Astrocyte (in vitro differentiated cells and primary cell): ENCODE measurements around the gene SLC35G3. TPM values are rescaled to one million over a fixed set of nuclear protein-coding genes. Genes with fewer than 3 reads are reported as not detected.
"Not testable (repeated sequence)": the region's sequence is repeated elsewhere in the genome, so short reads cannot be mapped to it uniquely, and the experiment has no call there.

ENCODE experiments used
- DNase-seq: peaks from one replicate; pipeline ENCODE4 v3.0.0-alpha.2; 2010; ENCODE audit warnings: low read depth
- FAIRE-seq: peaks from 2 replicates; lab custom pipeline; 2011; peaks lifted over from hg19 to GRCh38; lab: Jason Lieb, UNC
- H2AFZ ChIP-seq: 2 replicates; pipeline ENCODE4 v1.6.0; 2012; ENCODE audit warnings: low read depth, low read length, inconsistent platforms
- H3K27ac ChIP-seq: 2 replicates; pipeline ENCODE4 v1.5.1; 2011; ENCODE audit warnings: low read depth, low read length, inconsistent platforms
- H3K27me3 ChIP-seq: 2 replicates; pipeline ENCODE4 v1.6.0; 2011; ENCODE audit warnings: low read length, inconsistent platforms; ENCODE audit not compliant: insufficient read depth
- H3K36me3 ChIP-seq: 2 replicates; pipeline ENCODE4 v1.5.1; 2011; ENCODE audit warnings: low read length, inconsistent platforms; ENCODE audit not compliant: insufficient read depth
- H3K4me1 ChIP-seq: 2 replicates; pipeline ENCODE4 v1.5.1; 2011; ENCODE audit warnings: low read length, inconsistent platforms; ENCODE audit not compliant: insufficient read depth
- H3K4me2 ChIP-seq: 2 replicates; pipeline ENCODE4 v1.6.0; 2012; ENCODE audit warnings: low read length, inconsistent platforms
- H3K4me3 ChIP-seq: 2 replicates; pipeline ENCODE4 v1.5.1; 2011; ENCODE audit warnings: low read depth, mild to moderate bottlenecking, low read length, inconsistent platforms; ENCODE audit not compliant: insufficient read depth
- H3K79me2 ChIP-seq: 2 replicates; pipeline ENCODE4 v1.6.0; 2012; ENCODE audit warnings: mild to moderate bottlenecking, low read length, inconsistent platforms; ENCODE audit not compliant: insufficient read depth
- H3K9ac ChIP-seq: 2 replicates; pipeline ENCODE4 v1.6.0; 2012; ENCODE audit warnings: mild to moderate bottlenecking, low read length, inconsistent platforms
- H3K9me3 ChIP-seq: 2 replicates; pipeline ENCODE4 v1.5.1; 2012; ENCODE audit warnings: low read depth, mild to moderate bottlenecking, low read length, inconsistent platforms; ENCODE audit not compliant: insufficient read depth
- H4K20me1 ChIP-seq: 2 replicates; pipeline ENCODE4 v1.6.0; 2012; ENCODE audit warnings: low read length, inconsistent platforms; ENCODE audit not compliant: insufficient read depth
- H3K27ac Mint-ChIP-seq: one replicate; pipeline ENCODE4 v1.8.0; 2021; ENCODE audit warnings: mild to moderate bottlenecking, mixed read lengths; ENCODE audit not compliant: unreplicated experiment
- H3K27me3 Mint-ChIP-seq: one replicate; pipeline ENCODE4 v1.8.0; 2021; ENCODE audit warnings: low read depth, mixed read lengths; ENCODE audit not compliant: unreplicated experiment
- H3K36me3 Mint-ChIP-seq: one replicate; pipeline ENCODE4 v1.8.0; 2021; ENCODE audit warnings: low read depth, mixed read lengths; ENCODE audit not compliant: unreplicated experiment
- H3K4me1 Mint-ChIP-seq: one replicate; pipeline ENCODE4 v1.8.0; 2021; ENCODE audit warnings: low read depth, mixed read lengths; ENCODE audit not compliant: unreplicated experiment
- H3K4me3 Mint-ChIP-seq: one replicate; pipeline ENCODE4 v1.8.0; 2021; ENCODE audit warnings: mild to moderate bottlenecking, moderate library complexity, mixed read lengths; ENCODE audit not compliant: unreplicated experiment
- H3K9me3 Mint-ChIP-seq: one replicate; pipeline ENCODE4 v1.8.0; 2021; ENCODE audit warnings: mild to moderate bottlenecking, mixed read lengths; ENCODE audit not compliant: unreplicated experiment
- EZH2 ChIP-seq: IDR thresholded peaks from 2 replicates; pipeline ENCODE4 v1.6.1; 2012; ENCODE audit warnings: mild to moderate bottlenecking, low read length, inconsistent platforms; ENCODE audit not compliant: insufficient read depth
- total RNA-seq: library from RNA; stranded (reverse); gene quantifications from 2 replicates; pipeline ENCODE4 v1.2.1, GENCODE V29; 2021
- TF ChIP-seq, protein P1 (sequence below): IDR thresholded peaks from 2 replicates; pipeline ENCODE4 v1.5.1; 2011; ENCODE audit warnings: low read depth, mild to moderate bottlenecking, inconsistent platforms, low read length, moderate library complexity; ENCODE audit not compliant: insufficient read depth

Gene SLC35G3
- total RNA-seq, 1 donor from 2014 or later, result not detected

DNA sequence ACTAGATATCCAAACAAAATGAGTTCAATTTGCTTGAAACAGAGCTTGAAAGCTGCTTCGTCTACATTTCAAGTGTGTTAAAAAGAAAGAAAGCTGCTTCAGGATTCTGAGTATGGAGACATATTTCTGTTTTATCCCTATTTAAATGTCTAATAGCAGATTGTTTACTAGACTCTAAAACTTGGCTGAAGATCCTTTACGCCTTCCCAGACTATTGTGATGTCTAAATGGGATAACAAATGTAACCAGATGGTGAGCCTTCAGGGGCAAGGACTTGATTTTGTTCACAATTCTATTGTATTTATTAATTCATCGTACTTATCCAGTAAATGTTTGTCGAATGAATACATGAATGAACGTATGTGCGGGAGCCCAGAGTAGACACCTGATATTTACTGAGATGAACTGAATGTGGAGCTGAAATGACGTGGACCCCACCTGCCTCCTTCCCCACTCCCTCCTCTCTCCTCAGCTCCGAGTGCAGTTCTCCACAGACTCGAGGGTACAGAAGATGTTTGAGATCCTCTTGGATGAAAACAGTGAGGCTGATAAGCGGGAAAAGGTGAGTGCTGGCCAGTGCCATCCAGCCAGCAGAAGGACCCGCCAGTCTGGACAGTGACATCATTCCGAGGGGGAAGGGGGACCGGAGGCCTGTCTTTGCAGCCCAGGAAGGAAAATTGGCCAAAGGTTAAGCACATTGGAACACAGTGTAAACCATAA lies 41.6 kb downstream of the SLC35G3 start:
- H3K4me1 Mint-ChIP-seq, result no peaks in the 10 kb centered on the region

DNA sequence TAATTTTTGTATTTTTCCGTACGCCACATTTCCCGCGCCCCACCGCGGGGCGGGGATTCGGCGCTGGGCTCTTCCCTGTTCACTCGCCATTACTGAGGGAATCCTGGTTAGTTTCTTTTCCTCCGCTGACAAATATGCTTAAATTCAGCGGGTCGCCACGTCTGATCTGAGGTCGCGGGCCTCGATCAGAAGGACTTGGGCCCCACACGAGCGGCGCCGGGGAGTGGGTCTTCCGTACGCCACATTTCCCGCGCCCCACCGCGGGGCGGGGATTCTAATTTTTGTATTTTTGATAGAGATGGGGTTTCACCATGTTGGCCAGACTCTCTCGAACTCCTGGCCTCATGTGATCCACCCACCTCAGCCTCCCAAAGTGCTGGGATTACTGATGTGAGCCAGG lies 43.1 kb downstream of the SLC35G3 start:
- H3K36me3 ChIP-seq, H3K4me1 ChIP-seq, H3K79me2 ChIP-seq, H3K4me3 Mint-ChIP-seq, H3K9me3 ChIP-seq, DNase-seq, H3K27ac Mint-ChIP-seq, H3K4me2 ChIP-seq, H3K9ac ChIP-seq, H3K4me1 Mint-ChIP-seq, H3K27ac ChIP-seq, H3K27me3 ChIP-seq, FAIRE-seq, H2AFZ ChIP-seq, H3K36me3 Mint-ChIP-seq, H4K20me1 ChIP-seq, H3K4me3 ChIP-seq, H3K9me3 Mint-ChIP-seq: not testable (repeated sequence)
- peaks cover 19% of the 10 kb centered on the region for H3K27me3 Mint-ChIP-seq

More for the DNA sequence above, 41.6 kb downstream of the SLC35G3 start:
- no peaks in the 10 kb centered on the region for H3K36me3 ChIP-seq
- Mint-ChIP-seq H3K9me3 (no peaks in the 10 kb centered on the region), H3K27ac (no peak overlapping the region), H3K4me3 (no peak overlapping the region), H3K36me3 (no peaks in the 10 kb centered on the region), H3K27me3 (peaks cover 6% of the 10 kb centered on the region)
- H3K27ac ChIP-seq, result no peak overlapping the region
- H3K9ac ChIP-seq, result no peak overlapping the region
- no peak overlapping the region for H2AFZ ChIP-seq
- no peaks in the 10 kb centered on the region for H3K9me3 ChIP-seq
- H3K79me2 ChIP-seq, result no peaks in the 10 kb centered on the region
- no peak overlapping the region for H3K4me2 ChIP-seq
- no peak for FAIRE-seq
- H3K4me1 ChIP-seq, result no peaks in the 10 kb centered on the region
- no peaks in the 10 kb centered on the region for H4K20me1 ChIP-seq
- no peak overlapping the region for H3K4me3 ChIP-seq
- no peak for DNase-seq
- TF ChIP-seq, protein P1, sequence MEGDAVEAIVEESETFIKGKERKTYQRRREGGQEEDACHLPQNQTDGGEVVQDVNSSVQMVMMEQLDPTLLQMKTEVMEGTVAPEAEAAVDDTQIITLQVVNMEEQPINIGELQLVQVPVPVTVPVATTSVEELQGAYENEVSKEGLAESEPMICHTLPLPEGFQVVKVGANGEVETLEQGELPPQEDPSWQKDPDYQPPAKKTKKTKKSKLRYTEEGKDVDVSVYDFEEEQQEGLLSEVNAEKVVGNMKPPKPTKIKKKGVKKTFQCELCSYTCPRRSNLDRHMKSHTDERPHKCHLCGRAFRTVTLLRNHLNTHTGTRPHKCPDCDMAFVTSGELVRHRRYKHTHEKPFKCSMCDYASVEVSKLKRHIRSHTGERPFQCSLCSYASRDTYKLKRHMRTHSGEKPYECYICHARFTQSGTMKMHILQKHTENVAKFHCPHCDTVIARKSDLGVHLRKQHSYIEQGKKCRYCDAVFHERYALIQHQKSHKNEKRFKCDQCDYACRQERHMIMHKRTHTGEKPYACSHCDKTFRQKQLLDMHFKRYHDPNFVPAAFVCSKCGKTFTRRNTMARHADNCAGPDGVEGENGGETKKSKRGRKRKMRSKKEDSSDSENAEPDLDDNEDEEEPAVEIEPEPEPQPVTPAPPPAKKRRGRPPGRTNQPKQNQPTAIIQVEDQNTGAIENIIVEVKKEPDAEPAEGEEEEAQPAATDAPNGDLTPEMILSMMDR, result no peak
- no peak for TF ChIP-seq EZH2
- no peaks in the 10 kb centered on the region for H3K27me3 ChIP-seq

DNA sequence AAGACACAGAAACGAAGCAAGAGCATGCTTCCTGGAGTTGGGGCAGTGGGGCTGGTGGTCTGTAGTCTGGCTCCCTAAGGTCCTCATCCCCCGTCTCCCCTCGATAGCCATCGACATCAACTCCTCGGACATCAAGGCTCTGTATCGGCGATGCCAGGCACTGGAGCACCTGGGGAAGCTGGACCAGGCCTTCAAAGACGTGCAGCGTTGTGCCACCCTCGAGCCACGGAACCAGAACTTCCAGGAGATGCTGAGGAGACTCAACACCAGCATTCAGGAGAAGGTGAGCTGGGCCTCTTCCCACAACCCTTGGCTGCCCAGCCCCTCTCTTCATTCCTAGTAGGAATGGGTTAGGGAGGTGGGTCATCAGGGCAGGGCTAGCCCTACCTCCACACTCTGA lies 44.3 kb downstream of the SLC35G3 start:
- no peaks in the 10 kb centered on the region for H3K9me3 Mint-ChIP-seq
- Histone ChIP-seq H3K27me3 (peaks cover 9% of the 10 kb centered on the region), H3K4me1 (no peaks in the 10 kb centered on the region), H3K9ac (no peak overlapping the region), H3K4me2 (no peak overlapping the region), H3K4me3 (no peak overlapping the region), H4K20me1 (no peaks in the 10 kb centered on the region), H3K36me3 (no peaks in the 10 kb centered on the region), H3K27ac (no peak overlapping the region), H3K9me3 (no peaks in the 10 kb centered on the region), H3K79me2 (no peaks in the 10 kb centered on the region), H2AFZ (no peak overlapping the region)
- no peak overlapping the region for H3K4me3 Mint-ChIP-seq
- DNase-seq (no peak), FAIRE-seq (no peak)
- peaks cover 2% of the 10 kb centered on the region for H3K4me1 Mint-ChIP-seq
- no peak overlapping the region for H3K27ac Mint-ChIP-seq
- TF ChIP-seq, protein P1, result no peak
- no peak for TF ChIP-seq EZH2
- H3K36me3 Mint-ChIP-seq, result no peaks in the 10 kb centered on the region
- peaks cover 20% of the 10 kb centered on the region for H3K27me3 Mint-ChIP-seq
